Keratinocyte (primary cell): ENCODE measurements around the gene TMBIM4. TPM values are rescaled to one million over a fixed set of nuclear protein-coding genes. Genes with fewer than 3 reads are reported as not detected.

Experiments used
- DNase-seq: peaks from one replicate; pipeline ENCODE4 v3.0.0-alpha.2; 2011; ENCODE audit warnings: low read depth, missing footprints, low spot score
- FAIRE-seq: peaks from 2 replicates; lab custom pipeline; 2011; peaks lifted over from hg19 to GRCh38; lab: Jason Lieb, UNC
- H2AFZ ChIP-seq: 2 replicates; pipeline ENCODE4 v1.6.0; 2012; ENCODE audit warnings: low read length, control low read depth, inconsistent platforms; ENCODE audit not compliant: control insufficient read depth
- H3K27ac ChIP-seq: 2 replicates; pipeline ENCODE4 v1.5.1; 2011; ENCODE audit warnings: low read length; ENCODE audit not compliant: control insufficient read depth, insufficient read depth
- H3K27me3 ChIP-seq: 3 replicates; pipeline ENCODE4 v1.6.0; 2011; ENCODE audit warnings: low read length; ENCODE audit not compliant: control insufficient read depth, insufficient read depth; ENCODE audit errors: extremely low read depth
- H3K36me3 ChIP-seq, 2 experiments: 2 replicates in 1 of 2; 3 replicates in 1 of 2; pipeline ENCODE4 v1.5.1; 2011; ENCODE audit warnings: low read length in 2 of 2, mild to moderate bottlenecking in 1 of 2; ENCODE audit not compliant: control insufficient read depth in 2 of 2, insufficient read depth in 2 of 2; ENCODE audit errors: extremely low read depth in 1 of 2
- H3K4me1 ChIP-seq: 3 replicates; pipeline ENCODE4 v1.5.1; 2011; ENCODE audit warnings: low read length; ENCODE audit not compliant: control insufficient read depth, insufficient read depth; ENCODE audit errors: extremely low read depth
- H3K4me2 ChIP-seq: 3 replicates; pipeline ENCODE4 v1.6.0; 2011; ENCODE audit warnings: low read depth, low read length; ENCODE audit not compliant: control insufficient read depth, insufficient read depth; ENCODE audit errors: extremely low read depth
- H3K4me3 ChIP-seq, 3 experiments: fragments of 200-600 bp in 1 of 3; sonication (generic) in 1 of 3; 2 replicates in 2 of 3; 3 replicates in 1 of 3; pipeline ENCODE4 v1.5.1; 2011 to 2016; ENCODE audit warnings: low read length in 3 of 3, mild to moderate bottlenecking in 3 of 3, control low read depth in 2 of 3, inconsistent platforms in 1 of 3, low read depth in 1 of 3, mixed read lengths in 1 of 3, mixed run types in 1 of 3, moderate library complexity in 1 of 3; ENCODE audit not compliant: control insufficient read depth in 2 of 3, insufficient read depth in 2 of 3; ENCODE audit errors: extremely low read depth in 1 of 3
- H3K79me2 ChIP-seq: 2 replicates; pipeline ENCODE4 v1.6.0; 2012; ENCODE audit warnings: low read length; ENCODE audit not compliant: control insufficient read depth, insufficient read depth
- H3K9ac ChIP-seq: 3 replicates; pipeline ENCODE4 v1.6.0; 2011; ENCODE audit warnings: low read length; ENCODE audit not compliant: control insufficient read depth, insufficient read depth; ENCODE audit errors: extremely low read depth
- H3K9me1 ChIP-seq: 3 replicates; pipeline ENCODE4 v1.6.0; 2011; ENCODE audit warnings: low read length; ENCODE audit not compliant: control insufficient read depth, insufficient read depth; ENCODE audit errors: extremely low read depth
- H3K9me3 ChIP-seq: 2 replicates; pipeline ENCODE4 v1.5.1; 2012; ENCODE audit warnings: low read depth, low read length; ENCODE audit not compliant: control insufficient read depth
- H4K20me1 ChIP-seq: 3 replicates; pipeline ENCODE4 v1.6.0; 2011; ENCODE audit warnings: low read length; ENCODE audit not compliant: control insufficient read depth, insufficient read depth; ENCODE audit errors: extremely low read depth
- EZH2 ChIP-seq: IDR thresholded peaks from one replicate; pipeline ENCODE4 v1.6.1; 2012; ENCODE audit warnings: inconsistent platforms, mild to moderate bottlenecking, low read length, moderate library complexity
- dilution Hi-C: fragments of 300-500 bp; cut with MboI; formaldehyde crosslinking; loops from one replicate; pipeline ENCODE4 v1.7.0; 2020; ENCODE audit warnings: low sequenced_read_pairs; ENCODE audit not compliant: extremely low pct_ligation_motif_present
- polyA plus RNA-seq, 5 experiments: library from polyadenylated mRNA; depleted of rRNA in 3 of 5; stranded (reverse) in 3 of 5; stranded (forward) in 1 of 5; unstranded in 1 of 5; fragments of >200 nt; gene quantifications; 1 replicate in 1 of 5; 2 replicates in 3 of 5; 3 replicates in 1 of 5; pipeline versions ENCODE4 v1.2.1 to v1.2.3, GENCODE V29; 2011 to 2012; ENCODE audit warnings: missing spikeins in 2 of 5, low read depth in 1 of 5, low replicate concordance in 1 of 5
- TF ChIP-seq, protein P1 (sequence below), 3 experiments: IDR thresholded peaks in 1 of 3; conservative IDR thresholded peaks in 1 of 3; optimal IDR thresholded peaks in 1 of 3; 2 replicates in 2 of 3; 3 replicates in 1 of 3; pipeline versions ENCODE3 to v1.5.1; 2011; ENCODE audit warnings: low read length in 3 of 3, mild to moderate bottlenecking in 3 of 3, moderate library complexity in 2 of 3, control low read depth in 1 of 3, inconsistent platforms in 1 of 3; ENCODE audit not compliant: insufficient read depth in 2 of 3; ENCODE audit errors: extremely low read depth in 1 of 3

Gene TMBIM4
- polyA plus RNA-seq, 1 donor (not counting 4 experiments of a cell fraction or from before 2014, with no cell fraction given): 111 TPM

DNA sequence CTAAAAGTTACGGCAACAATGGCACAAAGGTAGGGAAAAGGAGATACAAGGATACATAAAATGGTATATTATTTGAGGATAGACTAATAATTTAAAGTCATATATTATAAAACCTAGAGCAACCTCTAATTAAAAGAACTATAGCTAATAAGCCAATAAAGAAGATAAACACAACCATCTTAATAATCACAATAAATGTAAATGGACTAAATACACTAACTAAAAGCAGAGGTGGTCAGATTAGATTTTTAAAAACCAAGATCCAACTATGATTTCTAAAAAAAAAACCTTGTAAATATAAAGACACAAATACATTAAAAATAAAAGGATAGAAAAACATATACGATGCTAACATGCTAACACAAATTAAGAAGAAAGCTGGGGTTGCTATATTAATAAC is 28.5 kb downstream of the TMBIM4 start:
- H2AFZ ChIP-seq: no peak overlapping the region
- H3K4me1 ChIP-seq: peaks cover 8% of the 10 kb centered on the region
- TF ChIP-seq, protein P1, sequence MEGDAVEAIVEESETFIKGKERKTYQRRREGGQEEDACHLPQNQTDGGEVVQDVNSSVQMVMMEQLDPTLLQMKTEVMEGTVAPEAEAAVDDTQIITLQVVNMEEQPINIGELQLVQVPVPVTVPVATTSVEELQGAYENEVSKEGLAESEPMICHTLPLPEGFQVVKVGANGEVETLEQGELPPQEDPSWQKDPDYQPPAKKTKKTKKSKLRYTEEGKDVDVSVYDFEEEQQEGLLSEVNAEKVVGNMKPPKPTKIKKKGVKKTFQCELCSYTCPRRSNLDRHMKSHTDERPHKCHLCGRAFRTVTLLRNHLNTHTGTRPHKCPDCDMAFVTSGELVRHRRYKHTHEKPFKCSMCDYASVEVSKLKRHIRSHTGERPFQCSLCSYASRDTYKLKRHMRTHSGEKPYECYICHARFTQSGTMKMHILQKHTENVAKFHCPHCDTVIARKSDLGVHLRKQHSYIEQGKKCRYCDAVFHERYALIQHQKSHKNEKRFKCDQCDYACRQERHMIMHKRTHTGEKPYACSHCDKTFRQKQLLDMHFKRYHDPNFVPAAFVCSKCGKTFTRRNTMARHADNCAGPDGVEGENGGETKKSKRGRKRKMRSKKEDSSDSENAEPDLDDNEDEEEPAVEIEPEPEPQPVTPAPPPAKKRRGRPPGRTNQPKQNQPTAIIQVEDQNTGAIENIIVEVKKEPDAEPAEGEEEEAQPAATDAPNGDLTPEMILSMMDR (optimal IDR thresholded peaks at IDR 0.05 in 1 of 3, IDR thresholded peaks at IDR 0.05 in 1 of 3, conservative IDR thresholded peaks at IDR 0.05 in 1 of 3; ENCODE audit: extremely low read depth in 1 of 3, insufficient read depth in 2 of 3, low read length in 3 of 3): no peak
- no peak for TF ChIP-seq EZH2
- dilution Hi-C loops: no loop called here
- H3K4me3 ChIP-seq: no peak overlapping the region
- H4K20me1 ChIP-seq: no peaks in the 10 kb centered on the region
- H3K9me3 ChIP-seq: peaks cover 3% of the 10 kb centered on the region
- peaks cover 6 to 19% of the 10 kb centered on the region in 2 experiments for H3K36me3 ChIP-seq
- FAIRE-seq: no peak
- no peaks in the 10 kb centered on the region for H3K79me2 ChIP-seq
- no peak for DNase-seq
- no peak overlapping the region for H3K4me2 ChIP-seq
- H3K9ac ChIP-seq: no peak overlapping the region
- H3K27me3 ChIP-seq: no peaks in the 10 kb centered on the region
- H3K27ac ChIP-seq: no peak overlapping the region
- H3K9me1 ChIP-seq: no peaks in the 10 kb centered on the region

DNA sequence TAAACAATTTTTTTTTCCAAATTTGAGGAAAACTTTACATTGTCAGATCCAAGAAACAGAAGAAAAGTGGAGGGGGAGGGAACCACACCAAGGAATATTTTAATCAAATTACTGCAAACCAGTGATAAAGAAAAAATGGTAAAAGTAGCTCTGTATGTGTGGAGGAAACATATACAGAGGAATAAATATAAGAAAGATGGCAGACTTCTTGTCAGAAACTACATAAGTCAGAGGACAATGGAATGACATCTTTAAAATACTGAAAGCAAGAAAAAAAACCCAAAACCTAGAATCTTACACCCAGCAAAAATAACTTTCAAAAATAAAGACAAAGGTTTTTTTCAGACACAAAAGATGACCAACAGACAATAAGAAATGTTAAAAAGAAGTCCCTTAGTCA is 29.1 kb downstream of the TMBIM4 start:
- dilution Hi-C loops: no loop called here
- no peaks in the 10 kb centered on the region for H3K9me1 ChIP-seq
- no peak overlapping the region for H3K27ac ChIP-seq
- no peak for FAIRE-seq
- no peak overlapping the region for H3K4me3 ChIP-seq
- no peak overlapping the region for H3K9ac ChIP-seq
- H3K79me2 ChIP-seq: no peaks in the 10 kb centered on the region
- no peaks in the 10 kb centered on the region for H4K20me1 ChIP-seq
- H3K27me3 ChIP-seq: no peaks in the 10 kb centered on the region
- H3K36me3 ChIP-seq: peaks cover 6 to 20% of the 10 kb centered on the region in 2 experiments
- peaks cover 3% of the 10 kb centered on the region for H3K9me3 ChIP-seq
- H3K4me1 ChIP-seq: peaks cover 8% of the 10 kb centered on the region
- DNase-seq: no peak
- no peak overlapping the region for H2AFZ ChIP-seq
- no peak for TF ChIP-seq EZH2
- TF ChIP-seq, protein P1 (optimal IDR thresholded peaks at IDR 0.05 in 1 of 3, IDR thresholded peaks at IDR 0.05 in 1 of 3, conservative IDR thresholded peaks at IDR 0.05 in 1 of 3; ENCODE audit: extremely low read depth in 1 of 3, insufficient read depth in 2 of 3, low read length in 3 of 3): no peak
- H3K4me2 ChIP-seq: no peak overlapping the region
